ENCODE data around the gene HSF4.

- TF ChIP-seq, protein P1, sequence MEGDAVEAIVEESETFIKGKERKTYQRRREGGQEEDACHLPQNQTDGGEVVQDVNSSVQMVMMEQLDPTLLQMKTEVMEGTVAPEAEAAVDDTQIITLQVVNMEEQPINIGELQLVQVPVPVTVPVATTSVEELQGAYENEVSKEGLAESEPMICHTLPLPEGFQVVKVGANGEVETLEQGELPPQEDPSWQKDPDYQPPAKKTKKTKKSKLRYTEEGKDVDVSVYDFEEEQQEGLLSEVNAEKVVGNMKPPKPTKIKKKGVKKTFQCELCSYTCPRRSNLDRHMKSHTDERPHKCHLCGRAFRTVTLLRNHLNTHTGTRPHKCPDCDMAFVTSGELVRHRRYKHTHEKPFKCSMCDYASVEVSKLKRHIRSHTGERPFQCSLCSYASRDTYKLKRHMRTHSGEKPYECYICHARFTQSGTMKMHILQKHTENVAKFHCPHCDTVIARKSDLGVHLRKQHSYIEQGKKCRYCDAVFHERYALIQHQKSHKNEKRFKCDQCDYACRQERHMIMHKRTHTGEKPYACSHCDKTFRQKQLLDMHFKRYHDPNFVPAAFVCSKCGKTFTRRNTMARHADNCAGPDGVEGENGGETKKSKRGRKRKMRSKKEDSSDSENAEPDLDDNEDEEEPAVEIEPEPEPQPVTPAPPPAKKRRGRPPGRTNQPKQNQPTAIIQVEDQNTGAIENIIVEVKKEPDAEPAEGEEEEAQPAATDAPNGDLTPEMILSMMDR (IDR thresholded peaks at IDR 0.05; ENCODE audit: low read depth, low read length): no peak
- TF ChIP-seq POLR2A (IDR thresholded peaks at IDR 0.05; ENCODE audit: extremely low read depth, insufficient read length) (no peak), MYC (IDR thresholded peaks at IDR 0.05; ENCODE audit: low read depth, low read length) (no peak)
- TF ChIP-seq, protein P2, sequence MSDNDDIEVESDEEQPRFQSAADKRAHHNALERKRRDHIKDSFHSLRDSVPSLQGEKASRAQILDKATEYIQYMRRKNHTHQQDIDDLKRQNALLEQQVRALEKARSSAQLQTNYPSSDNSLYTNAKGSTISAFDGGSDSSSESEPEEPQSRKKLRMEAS (IDR thresholded peaks at IDR 0.05; ENCODE audit: low read depth, low read length): no peak
Measured at GRCh38 chr16:67183284-67183626, 18.7 kb downstream of the HSF4 start.
